IMR-90 (cell line): Measurements from ENCODE around the gene P2RX7. TPM values are rescaled to one million over a fixed set of nuclear protein-coding genes. Genes with fewer than 3 reads are reported as not detected.

Experiments used
- ATAC-seq: fragments of 200-7000 bp; cut with Tn5 transposase; 2 replicates; pipeline ENCODE4 v1.9.1; 2020; ENCODE audit warnings: low read depth, mild to moderate bottlenecking, moderate library complexity
- BruUV-seq: library from RNA; stranded (reverse); fragments of 400-500 nt; replicated peaks from 2 replicates; lab custom pipeline; 2021; lab: Mats Ljungman, UMichigan
- CTCF ChIA-PET: fragments of 300-600 bp; formaldehyde crosslinking; extraction: SDS; loops from one replicate; lab custom pipeline; 2021; ENCODE audit warnings: antibody characterized with exemption; lab: Yijun Ruan, JAX
- POLR2A ChIA-PET: fragments of 300-600 bp; sonication (Branson Sonifier 250); formaldehyde crosslinking; loops from one replicate; lab custom pipeline; 2022; ENCODE audit warnings: antibody characterized with exemption; ENCODE audit not compliant: unreplicated experiment; lab: Charles Lee
- DNase-seq: peaks from one replicate; pipeline ENCODE4 v3.0.0; 2013
- H2AFZ ChIP-seq: replicated peaks from 2 replicates; pipeline ENCODE3; 2013; ENCODE audit warnings: low read length, mild to moderate bottlenecking; ENCODE audit not compliant: poor library complexity
- H2AK5ac ChIP-seq: 2 replicates; pipeline ENCODE4 v1.6.1; 2013; ENCODE audit warnings: low read depth, low read length, inconsistent platforms
- H2AK9ac ChIP-seq: replicated peaks from 2 replicates; pipeline ENCODE3; 2013; ENCODE audit warnings: mild to moderate bottlenecking, low read depth, low read length, moderate library complexity; ENCODE audit not compliant: poor library complexity
- H2BK120ac ChIP-seq: 2 replicates; pipeline ENCODE4 v1.6.1; 2013; ENCODE audit warnings: low read depth, low read length, inconsistent platforms
- H2BK15ac ChIP-seq: 3 replicates; pipeline ENCODE4 v1.6.1; 2013; ENCODE audit warnings: low read depth, low read length, inconsistent platforms
- H2BK20ac ChIP-seq: 2 replicates; pipeline ENCODE4 v1.6.1; 2013; ENCODE audit warnings: low read depth, mild to moderate bottlenecking, inconsistent platforms, low read length, moderate library complexity
- H2BK5ac ChIP-seq: 2 replicates; pipeline ENCODE4 v1.6.1; 2013; ENCODE audit warnings: mild to moderate bottlenecking, low read depth, low read length, inconsistent platforms; ENCODE audit not compliant: poor library complexity, severe bottlenecking
- H3K14ac ChIP-seq: replicated peaks from 2 replicates; pipeline ENCODE4 v1.6.1; 2013; ENCODE audit warnings: low read depth, low read length, inconsistent platforms
- H3K18ac ChIP-seq: 2 replicates; pipeline ENCODE4 v1.6.1; 2013; ENCODE audit warnings: low read depth, low read length, control low read depth
- H3K23ac ChIP-seq: 2 replicates; pipeline ENCODE4 v1.6.1; 2013; ENCODE audit warnings: low read depth, low read length, inconsistent platforms
- H3K27ac ChIP-seq: 2 replicates; pipeline ENCODE4 v1.5.1; 2013; ENCODE audit warnings: mild to moderate bottlenecking, control low read depth, low read length; ENCODE audit not compliant: insufficient read depth
- H3K27me3 ChIP-seq: 2 replicates; pipeline ENCODE4 v1.6.1; 2013; ENCODE audit warnings: low read length; ENCODE audit not compliant: control insufficient read depth, insufficient read depth
- H3K36me3 ChIP-seq: 2 replicates; pipeline ENCODE4 v1.6.1; 2013; ENCODE audit warnings: low read length, mixed read lengths; ENCODE audit not compliant: control insufficient read depth, insufficient read depth
- H3K4ac ChIP-seq: 2 replicates; pipeline ENCODE4 v1.6.1; 2013; ENCODE audit warnings: low read depth, low read length, inconsistent platforms
- H3K4me1 ChIP-seq: 2 replicates; pipeline ENCODE4 v1.6.1; 2013; ENCODE audit warnings: low read length, mixed read lengths; ENCODE audit not compliant: control insufficient read depth, insufficient read depth
- H3K4me2 ChIP-seq: 2 replicates; pipeline ENCODE4 v1.6.1; 2013; ENCODE audit warnings: low read depth, mild to moderate bottlenecking, control low read depth, low read length, moderate library complexity
- H3K4me3 ChIP-seq: 2 replicates; pipeline ENCODE4 v1.5.1; 2013; ENCODE audit warnings: low read depth, mild to moderate bottlenecking, control low read depth, low read length, moderate library complexity; ENCODE audit not compliant: insufficient read depth
- H3K56ac ChIP-seq: 2 replicates; pipeline ENCODE4 v1.6.1; 2013; ENCODE audit warnings: low read length, inconsistent platforms; ENCODE audit not compliant: insufficient read depth; ENCODE audit errors: extremely low read depth
- H3K79me1 ChIP-seq, 2 experiments: 2 replicates each; pipeline ENCODE4 v1.6.1; 2013; ENCODE audit warnings: low read length in 2 of 2, inconsistent platforms in 1 of 2, low read depth in 1 of 2
- H3K9ac ChIP-seq: 2 replicates; pipeline ENCODE4 v1.6.1; 2013; ENCODE audit warnings: low read depth, low read length, control low read depth
- H3K9me1 ChIP-seq: 2 replicates; pipeline ENCODE4 v1.6.1; 2013; ENCODE audit warnings: low read length, inconsistent platforms; ENCODE audit not compliant: insufficient read depth
- H3K9me3 ChIP-seq: 2 replicates; pipeline ENCODE4 v1.6.1; 2013; ENCODE audit warnings: low read length; ENCODE audit not compliant: control insufficient read depth, insufficient read depth
- H4K20me1 ChIP-seq: 2 replicates; pipeline ENCODE4 v1.6.1; 2013; ENCODE audit warnings: low read length, inconsistent platforms; ENCODE audit not compliant: insufficient read depth
- H4K5ac ChIP-seq: 2 replicates; pipeline ENCODE4 v1.6.1; 2013; ENCODE audit warnings: mild to moderate bottlenecking, low read depth, low read length, control low read depth
- H4K8ac ChIP-seq, 2 experiments: 2 replicates each; pipeline ENCODE4 v1.6.1; 2013; ENCODE audit warnings: low read depth in 2 of 2, low read length in 2 of 2, control low read depth in 1 of 2, inconsistent platforms in 1 of 2
- H4K91ac ChIP-seq: 2 replicates; pipeline ENCODE4 v1.6.1; 2013; ENCODE audit warnings: low read depth, low read length, inconsistent platforms; ENCODE audit not compliant: insufficient read depth
- BHLHE40 ChIP-seq: fragments of 150-350 bp; IDR thresholded peaks from 2 replicates; pipeline ENCODE4 v1.6.1; 2016; ENCODE audit warnings: mild to moderate bottlenecking, low read depth, low read length
- CHD1 ChIP-seq: IDR thresholded peaks from 2 replicates; pipeline ENCODE4 v1.6.1; 2012; ENCODE audit warnings: low read depth, low read length, improper control_type of control experiment
- CTCF ChIP-seq: conservative IDR thresholded peaks from 2 replicates; pipeline ENCODE4 v1.5.1; 2012; ENCODE audit warnings: mild to moderate bottlenecking, low read depth, low read length, improper control_type of control experiment
- MAFK ChIP-seq: IDR thresholded peaks from 2 replicates; pipeline ENCODE4 v1.6.1; 2012; ENCODE audit warnings: low read depth, low read length, improper control_type of control experiment
- MXI1 ChIP-seq: IDR thresholded peaks from 2 replicates; pipeline ENCODE4 v1.6.1; 2012; ENCODE audit warnings: low read depth, mild to moderate bottlenecking, low read length, moderate library complexity, borderline replicate concordance
- RAD21 ChIP-seq: IDR thresholded peaks from 2 replicates; pipeline ENCODE4 v1.6.1; 2012; ENCODE audit warnings: low read length, improper control_type of control experiment
- RFX5 ChIP-seq: IDR thresholded peaks from 2 replicates; pipeline ENCODE4 v1.8.0; 2012; ENCODE audit warnings: low read depth, mild to moderate bottlenecking, low read length, moderate library complexity
- SMC3 ChIP-seq: fragments of 150-350 bp; IDR thresholded peaks from 2 replicates; pipeline ENCODE4 v1.6.1; 2016; ENCODE audit warnings: low read depth, mild to moderate bottlenecking, antibody characterized with exemption, low read length, moderate library complexity
- USF2 ChIP-seq: fragments of 150-350 bp; IDR thresholded peaks from 2 replicates; pipeline ENCODE4 v1.6.1; 2017; ENCODE audit warnings: mild to moderate bottlenecking, antibody characterized with exemption, low read length, low read depth
- WGBS, 2 experiments: methylation state at CpG; one replicate each; pipeline versions ENCODE4 v1.1.5 to v1.1.7; 2013; ENCODE audit warnings: missing lambda C conversion rate in 2 of 2; ENCODE audit not compliant: insufficient read length in 1 of 2; ENCODE audit errors: extremely low coverage in 2 of 2; 5-methylcytosine and 5-hydroxymethylcytosine counted together
- dilution Hi-C: fragments of 300-500 bp; cut with HindIII; formaldehyde crosslinking; loops from one replicate; pipeline ENCODE4 v1.14.3; 2018; ENCODE audit warnings: low sequenced_read_pairs; ENCODE audit not compliant: unreplicated experiment
- in situ Hi-C: fragments of 300-500 bp; cut with MboI; formaldehyde crosslinking; loops from 3 replicates; pipeline ENCODE4 v1.14.3; 2019; ENCODE audit warnings: low sequenced_read_pairs, inconsistent platforms, mixed read lengths
- intact Hi-C: fragments of 100-400 bp; cut with micrococcal nuclease; formaldehyde crosslinking; loops from 2 replicates; pipeline ENCODE4 v1.10.0; 2022
- polyA plus RNA-seq, 3 experiments: library from polyadenylated mRNA; depleted of rRNA; stranded (reverse); fragments of >200 nt; gene quantifications; 2 replicates each; pipeline ENCODE4 v1.2.3, GENCODE V29; 2012; ENCODE audit warnings: low replicate concordance in 1 of 3
- total RNA-seq: library from RNA; depleted of rRNA; stranded (reverse); fragments of >200 nt; gene quantifications from 2 replicates; pipeline ENCODE4 v1.2.3, GENCODE V29; 2012

P2RX7 gene
- total and polyA plus RNA-seq, 2 of the 4 experiments (the other 2 are of a cell fraction), result 0.07 to 0.18 TPM

- no peak overlapping the region for H3K23ac ChIP-seq
- no peak overlapping the region for H3K4ac ChIP-seq
- in situ Hi-C loops (no loop called here), intact Hi-C loops (loop anchor here (5.0 kb wide), 1 partner anchor 100 kb away; the partner anchor contains the start of gene P2RX4), dilution Hi-C loops (no loop called here)
- H3K9me1 ChIP-seq, result no peaks in the 10 kb centered on the region
- H3K14ac ChIP-seq, result no peak overlapping the region
- no peak overlapping the region for H3K18ac ChIP-seq
- H2AFZ ChIP-seq, result no peak overlapping the region
- H4K20me1 ChIP-seq, result no peaks in the 10 kb centered on the region
- H4K91ac ChIP-seq, result no peak overlapping the region
- no peak overlapping the region for H3K4me2 ChIP-seq
- no peak overlapping the region for H2BK120ac ChIP-seq
- no peak overlapping the region for H3K27ac ChIP-seq
- peaks cover 9% of the 10 kb centered on the region for H3K27me3 ChIP-seq
- no peak overlapping the region for H2AK9ac ChIP-seq
- no peak for TF ChIP-seq RFX5
- no peak for TF ChIP-seq CHD1
- no peak for TF ChIP-seq RAD21
- no peak for TF ChIP-seq CTCF
- no peak for TF ChIP-seq USF2
- no peak for TF ChIP-seq MXI1
- TF ChIP-seq MAFK, result no peak
- TF ChIP-seq BHLHE40, result no peak
- no peak for TF ChIP-seq SMC3
- ChIA-PET CTCF (no interaction called here), POLR2A (no interaction called here)
- H3K56ac ChIP-seq, result no peak overlapping the region
- H2BK15ac ChIP-seq, result no peak overlapping the region
- H2AK5ac ChIP-seq, result no peak overlapping the region
- DNase-seq (no peak), ATAC-seq (no peak)
- H2BK20ac ChIP-seq, result no peak overlapping the region
- BruUV-seq, result no TSS peak
- H3K79me1 ChIP-seq, result no peaks in the 10 kb centered on the region
- H3K9me3 ChIP-seq, result no peaks in the 10 kb centered on the region
- no peak overlapping the region for H4K5ac ChIP-seq
- H3K36me3 ChIP-seq, result no peaks in the 10 kb centered on the region
- no peak overlapping the region for H3K9ac ChIP-seq
- WGBS, 2 experiments, result no CpG with 5 or more reads among the region's 4 CpGs
- no peak overlapping the region for H4K8ac ChIP-seq
- H3K4me1 ChIP-seq, result no peaks in the 10 kb centered on the region
- H2BK5ac ChIP-seq, result no peak overlapping the region
- H3K4me3 ChIP-seq, result no peak overlapping the region
Observed at GRCh38 chr12:121112496-121112895, 20.2 kb upstream of the P2RX7 start.
